Activated gamma-delta T cell treated with Interleukin-2 at 50 U/mL for 16 hours (primary cell): Measurements from ENCODE around the gene KLK7.

ENCODE experiments used
- DNase-seq: peaks from one replicate; pipeline ENCODE4 v3.0.0-alpha.2; 2020

Gene KLK7

DNA sequence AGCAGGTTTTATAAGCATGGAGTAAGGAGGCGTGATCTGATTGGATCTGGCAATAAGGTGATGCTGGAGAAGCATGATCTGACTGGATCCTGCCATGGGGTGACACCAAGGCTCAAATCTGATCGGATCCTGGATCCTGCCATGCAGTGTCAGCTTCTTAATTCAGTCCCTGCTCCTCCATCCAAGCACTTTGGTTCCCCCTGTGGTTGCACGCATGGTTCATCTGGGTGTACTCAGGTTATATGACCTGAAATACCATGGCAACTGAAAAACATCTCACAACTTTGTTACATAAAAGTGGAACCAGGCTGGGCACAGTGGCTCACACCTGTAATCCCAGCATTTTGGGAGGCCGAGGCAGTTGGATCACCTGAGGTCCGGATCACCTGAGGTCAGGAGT lies 54.9 kb downstream of the KLK7 start:
- DNase-seq = no peak
